ENCODE measurements around the gene G0S2.

Gene G0S2

DNA sequence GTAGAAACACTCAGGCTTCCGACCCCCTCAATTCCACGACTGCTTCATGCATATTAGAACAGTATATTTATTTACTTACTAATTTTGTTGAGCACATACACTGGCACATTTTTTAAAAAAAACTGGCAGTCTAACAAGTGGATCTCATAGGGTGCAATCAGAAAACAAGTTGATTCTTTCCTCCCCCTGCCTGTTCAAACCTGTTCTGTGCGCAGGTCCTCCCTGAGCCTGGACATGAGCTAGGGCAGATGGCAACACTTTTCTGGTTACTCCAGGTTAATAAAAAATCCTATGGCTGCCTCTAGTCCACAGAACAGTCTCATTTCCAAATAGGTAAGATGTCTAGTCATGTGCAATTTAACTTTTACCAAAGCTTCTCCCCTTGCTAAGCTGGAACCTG is 48.1 kb downstream of the G0S2 start:
- TF ChIP-seq EZH2 (IDR thresholded peaks at IDR 0.05; ENCODE audit: borderline replicate concordance, low read length) = no peak
- no peak for TF ChIP-seq CTCF (IDR thresholded peaks at IDR 0.05; ENCODE audit: low read length)

DNA sequence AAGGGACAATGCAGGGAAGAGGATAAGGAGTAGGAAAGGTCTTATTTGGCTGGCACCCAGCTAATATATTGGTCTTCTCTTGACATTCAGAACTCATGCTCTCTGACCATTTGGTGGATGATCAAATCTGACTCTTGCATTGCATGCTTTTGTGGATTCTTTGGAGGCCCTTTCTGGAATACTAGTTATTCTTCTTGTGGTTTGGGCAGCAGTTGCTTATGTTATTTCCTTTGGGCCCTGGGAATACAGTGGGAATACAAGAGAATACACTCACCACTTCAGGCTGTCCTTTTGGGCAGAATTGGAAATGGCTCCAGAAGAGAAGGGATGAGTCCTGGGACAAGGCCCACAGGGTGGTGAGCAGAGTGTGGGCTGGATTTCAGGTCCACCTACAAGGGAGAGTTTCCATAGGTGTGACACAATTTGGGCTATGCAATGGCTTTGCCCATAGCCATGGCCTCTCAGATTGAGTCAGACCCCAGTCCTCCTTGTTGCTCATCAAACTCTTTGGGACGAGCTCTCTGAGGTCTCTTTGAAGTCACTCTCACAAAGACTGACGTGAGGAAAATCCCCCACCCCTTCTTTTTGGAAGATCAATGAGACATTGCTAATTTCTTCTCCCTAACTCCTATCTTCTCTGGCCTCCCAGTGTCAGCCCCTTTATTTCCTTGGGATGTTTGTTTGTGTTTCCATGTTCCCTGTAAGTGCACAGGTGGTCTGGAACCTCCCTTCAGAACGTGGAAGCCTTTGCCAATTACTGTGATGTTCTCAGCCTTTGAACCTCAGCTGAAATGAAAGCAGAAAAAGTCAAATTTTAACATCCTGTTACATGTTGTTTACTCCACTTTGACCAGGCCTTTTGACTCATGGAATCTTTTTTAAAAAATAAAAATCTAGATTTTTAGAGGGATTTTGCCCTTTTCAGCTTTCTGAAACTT is 48.8 kb downstream of the G0S2 start:
- no peak for TF ChIP-seq EZH2 (IDR thresholded peaks at IDR 0.05; ENCODE audit: borderline replicate concordance, low read length)
- no peak for TF ChIP-seq CTCF (IDR thresholded peaks at IDR 0.05; ENCODE audit: low read length)

More for the DNA sequence above, 48.1 kb downstream of the G0S2 start:
- Histone ChIP-seq H2AFZ (ENCODE audit: low read length) (no peak overlapping the region), H3K4me3 (ENCODE audit: low read depth, low read length, poor library complexity, severe bottlenecking) (no peak overlapping the region), H4K20me1 (ENCODE audit: insufficient read depth, low read length) (no peaks in the 10 kb centered on the region), H3K4me2 (ENCODE audit: low read length) (no peak overlapping the region), H3K27ac (ENCODE audit: low read depth, low read length, poor library complexity, severe bottlenecking) (no peak overlapping the region), H3K4me1 (ENCODE audit: insufficient read depth, low read length, severe bottlenecking) (no peaks in the 10 kb centered on the region), H3K79me2 (ENCODE audit: insufficient read depth, low read length) (no peaks in the 10 kb centered on the region), H3F3A (ENCODE audit: insufficient read depth, low read length) (no peaks in the 10 kb centered on the region), H3K9me2 (ENCODE audit: low read depth, low read length) (no peaks in the 10 kb centered on the region), H3K36me3 (ENCODE audit: insufficient read depth, low read length) (no peaks in the 10 kb centered on the region), H3K9ac (ENCODE audit: low read length) (no peak overlapping the region), H3K9me3 (ENCODE audit: low read length) (no peaks in the 10 kb centered on the region), H3K27me3 (ENCODE audit: insufficient read depth, low read length) (no peaks in the 10 kb centered on the region; the same call in 1 of the 2 replicates)

More for the DNA sequence above, 48.8 kb downstream of the G0S2 start:
- Histone ChIP-seq H3K4me2 (ENCODE audit: low read length) (no peak overlapping the region), H4K20me1 (ENCODE audit: insufficient read depth, low read length) (no peaks in the 10 kb centered on the region), H3K4me3 (ENCODE audit: low read depth, low read length, poor library complexity, severe bottlenecking) (no peak overlapping the region), H3K79me2 (ENCODE audit: insufficient read depth, low read length) (no peaks in the 10 kb centered on the region), H3K9me3 (ENCODE audit: low read length) (no peaks in the 10 kb centered on the region), H3K27me3 (ENCODE audit: insufficient read depth, low read length) (no peaks in the 10 kb centered on the region; the same call in 1 of the 2 replicates), H3K4me1 (ENCODE audit: insufficient read depth, low read length, severe bottlenecking) (no peaks in the 10 kb centered on the region), H2AFZ (ENCODE audit: low read length) (no peak overlapping the region), H3K27ac (ENCODE audit: low read depth, low read length, poor library complexity, severe bottlenecking) (no peak overlapping the region), H3F3A (ENCODE audit: insufficient read depth, low read length) (no peaks in the 10 kb centered on the region), H3K9me2 (ENCODE audit: low read depth, low read length) (no peaks in the 10 kb centered on the region), H3K9ac (ENCODE audit: low read length) (no peak overlapping the region), H3K36me3 (ENCODE audit: insufficient read depth, low read length) (no peaks in the 10 kb centered on the region)

All from OCI-LY1 (cell line).